EH (cell line): Measurements from ENCODE around the gene DDX39B.
A peak's percentile ranks its signal among the peaks of the same experiment; 100 is the strongest.
"Not testable (repeated sequence)": the region's sequence is repeated elsewhere in the genome, so short reads cannot be mapped to it uniquely, and the experiment has no call there.

Experiments used
- DNase-seq: peaks from one replicate; pipeline ENCODE4 v3.0.0-alpha.2; 2015; ENCODE audit warnings: low read depth

Gene DDX39B

GRCh38 chr6:31541658-31542521 is at the start of gene DDX39B:
Gene DDX39B, minus strand, starts transcription at chr6:31542003. Its CDS starts 1,471 bp downstream, at chr6:31540532.
- DNase-seq = peak; percentile 98

- not testable (repeated sequence) for DNase-seq
Observed at GRCh38 chr6:31590691-31591090, 48.9 kb upstream of the DDX39B start.

GRCh38 chr6:31588871-31589650 is 47.3 kb upstream of the DDX39B start:
- peak; percentile 37 for DNase-seq

GRCh38 chr6:31587791-31588777 is 46.3 kb upstream of the DDX39B start:
- DNase-seq = no peak

GRCh38 chr6:31586599-31587281 is 44.9 kb upstream of the DDX39B start:
- no peak for DNase-seq

- DNase-seq = peak; percentile 13
Observed at GRCh38 chr6:31586008-31586407, 44.2 kb upstream of the DDX39B start, which contains the start of gene LST1. Gene LST1, plus strand, starts transcription at chr6:31586277. Its CDS starts 1,023 bp downstream, at chr6:31587300.

GRCh38 chr6:31585491-31585890 is 43.7 kb upstream of the DDX39B start:
- peak; percentile 27 for DNase-seq

GRCh38 chr6:31582230-31582643 is 40.4 kb upstream of the DDX39B start, which contains the start of gene LTB:
Gene LTB, minus strand, starts transcription at chr6:31582424. Its CDS starts 7 bp downstream, at chr6:31582417.
- DNase-seq = no peak

GRCh38 chr6:31581434-31582229 is 39.8 kb upstream of the DDX39B start:
- DNase-seq = no peak

- peak; percentile 85 for DNase-seq
Observed at GRCh38 chr6:31580807-31581433, 39.1 kb upstream of the DDX39B start.

- no peak for DNase-seq
Observed at GRCh38 chr6:31580438-31580740, 38.6 kb upstream of the DDX39B start.

GRCh38 chr6:31579546-31580437 is 38.0 kb upstream of the DDX39B start:
- no peak for DNase-seq

GRCh38 chr6:31579119-31579505 is 37.3 kb upstream of the DDX39B start:
- no peak for DNase-seq

- DNase-seq = no peak
Observed at GRCh38 chr6:31578184-31579118, 36.6 kb upstream of the DDX39B start.

GRCh38 chr6:31577579-31577966 is 35.8 kb upstream of the DDX39B start:
- no peak for DNase-seq

- no peak for DNase-seq
Observed at GRCh38 chr6:31576897-31577578, 35.2 kb upstream of the DDX39B start.
